Measurements from ENCODE around the gene DPF1.

DNA sequence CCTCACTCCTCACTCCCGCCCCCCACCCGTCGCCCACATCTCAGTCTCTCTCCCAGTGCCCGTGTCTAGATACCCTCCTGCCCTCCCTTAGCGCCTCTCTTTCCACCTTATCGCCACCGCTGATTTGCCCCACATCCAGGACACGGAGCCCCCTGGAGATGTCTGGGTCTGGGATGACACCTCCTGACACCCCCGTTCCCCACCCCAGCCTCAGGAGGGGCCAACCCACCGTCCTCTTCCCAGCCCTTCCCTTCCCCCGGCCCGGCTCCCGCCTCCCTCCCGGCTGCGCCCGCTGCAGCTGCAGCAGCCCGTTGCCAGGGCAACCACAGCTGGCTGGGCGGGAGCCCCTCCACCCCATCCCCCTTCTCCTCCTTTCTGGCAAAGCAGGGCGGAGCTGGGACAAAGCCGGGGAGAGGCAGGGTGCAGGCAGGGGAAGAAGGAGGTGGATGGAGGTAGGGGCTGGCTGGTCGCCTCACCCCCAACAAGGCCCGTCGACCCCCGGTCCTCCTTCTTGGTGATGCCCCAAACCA lies 13.5 kb downstream of the DPF1 start:
- TF ChIP-seq, protein P1, sequence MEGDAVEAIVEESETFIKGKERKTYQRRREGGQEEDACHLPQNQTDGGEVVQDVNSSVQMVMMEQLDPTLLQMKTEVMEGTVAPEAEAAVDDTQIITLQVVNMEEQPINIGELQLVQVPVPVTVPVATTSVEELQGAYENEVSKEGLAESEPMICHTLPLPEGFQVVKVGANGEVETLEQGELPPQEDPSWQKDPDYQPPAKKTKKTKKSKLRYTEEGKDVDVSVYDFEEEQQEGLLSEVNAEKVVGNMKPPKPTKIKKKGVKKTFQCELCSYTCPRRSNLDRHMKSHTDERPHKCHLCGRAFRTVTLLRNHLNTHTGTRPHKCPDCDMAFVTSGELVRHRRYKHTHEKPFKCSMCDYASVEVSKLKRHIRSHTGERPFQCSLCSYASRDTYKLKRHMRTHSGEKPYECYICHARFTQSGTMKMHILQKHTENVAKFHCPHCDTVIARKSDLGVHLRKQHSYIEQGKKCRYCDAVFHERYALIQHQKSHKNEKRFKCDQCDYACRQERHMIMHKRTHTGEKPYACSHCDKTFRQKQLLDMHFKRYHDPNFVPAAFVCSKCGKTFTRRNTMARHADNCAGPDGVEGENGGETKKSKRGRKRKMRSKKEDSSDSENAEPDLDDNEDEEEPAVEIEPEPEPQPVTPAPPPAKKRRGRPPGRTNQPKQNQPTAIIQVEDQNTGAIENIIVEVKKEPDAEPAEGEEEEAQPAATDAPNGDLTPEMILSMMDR (IDR thresholded peaks at IDR 0.05): no peak
- TF ChIP-seq POLR2AphosphoS5 (IDR thresholded peaks at IDR 0.05; ENCODE audit: low read depth, low read length): no peak

Measured in Panc1 (cell line).